ENCODE results near the gene LAMA5.

The LAMA5 gene, protein sequence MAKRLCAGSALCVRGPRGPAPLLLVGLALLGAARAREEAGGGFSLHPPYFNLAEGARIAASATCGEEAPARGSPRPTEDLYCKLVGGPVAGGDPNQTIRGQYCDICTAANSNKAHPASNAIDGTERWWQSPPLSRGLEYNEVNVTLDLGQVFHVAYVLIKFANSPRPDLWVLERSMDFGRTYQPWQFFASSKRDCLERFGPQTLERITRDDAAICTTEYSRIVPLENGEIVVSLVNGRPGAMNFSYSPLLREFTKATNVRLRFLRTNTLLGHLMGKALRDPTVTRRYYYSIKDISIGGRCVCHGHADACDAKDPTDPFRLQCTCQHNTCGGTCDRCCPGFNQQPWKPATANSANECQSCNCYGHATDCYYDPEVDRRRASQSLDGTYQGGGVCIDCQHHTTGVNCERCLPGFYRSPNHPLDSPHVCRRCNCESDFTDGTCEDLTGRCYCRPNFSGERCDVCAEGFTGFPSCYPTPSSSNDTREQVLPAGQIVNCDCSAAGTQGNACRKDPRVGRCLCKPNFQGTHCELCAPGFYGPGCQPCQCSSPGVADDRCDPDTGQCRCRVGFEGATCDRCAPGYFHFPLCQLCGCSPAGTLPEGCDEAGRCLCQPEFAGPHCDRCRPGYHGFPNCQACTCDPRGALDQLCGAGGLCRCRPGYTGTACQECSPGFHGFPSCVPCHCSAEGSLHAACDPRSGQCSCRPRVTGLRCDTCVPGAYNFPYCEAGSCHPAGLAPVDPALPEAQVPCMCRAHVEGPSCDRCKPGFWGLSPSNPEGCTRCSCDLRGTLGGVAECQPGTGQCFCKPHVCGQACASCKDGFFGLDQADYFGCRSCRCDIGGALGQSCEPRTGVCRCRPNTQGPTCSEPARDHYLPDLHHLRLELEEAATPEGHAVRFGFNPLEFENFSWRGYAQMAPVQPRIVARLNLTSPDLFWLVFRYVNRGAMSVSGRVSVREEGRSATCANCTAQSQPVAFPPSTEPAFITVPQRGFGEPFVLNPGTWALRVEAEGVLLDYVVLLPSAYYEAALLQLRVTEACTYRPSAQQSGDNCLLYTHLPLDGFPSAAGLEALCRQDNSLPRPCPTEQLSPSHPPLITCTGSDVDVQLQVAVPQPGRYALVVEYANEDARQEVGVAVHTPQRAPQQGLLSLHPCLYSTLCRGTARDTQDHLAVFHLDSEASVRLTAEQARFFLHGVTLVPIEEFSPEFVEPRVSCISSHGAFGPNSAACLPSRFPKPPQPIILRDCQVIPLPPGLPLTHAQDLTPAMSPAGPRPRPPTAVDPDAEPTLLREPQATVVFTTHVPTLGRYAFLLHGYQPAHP (N-terminal part only)

GRCh38 chr20:62367136-62367632 lies at the start of gene LAMA5:
LAMA5 (minus strand) TSS chr20:62367312; CDS start chr20:62367245, 67 bp downstream.
- DNase-seq: no peak
- in situ Hi-C loops (cut with MboI; ENCODE audit: low pct_unique_long_range_greater_than_20kb, low sequenced_read_pairs): no loop called here

DNA sequence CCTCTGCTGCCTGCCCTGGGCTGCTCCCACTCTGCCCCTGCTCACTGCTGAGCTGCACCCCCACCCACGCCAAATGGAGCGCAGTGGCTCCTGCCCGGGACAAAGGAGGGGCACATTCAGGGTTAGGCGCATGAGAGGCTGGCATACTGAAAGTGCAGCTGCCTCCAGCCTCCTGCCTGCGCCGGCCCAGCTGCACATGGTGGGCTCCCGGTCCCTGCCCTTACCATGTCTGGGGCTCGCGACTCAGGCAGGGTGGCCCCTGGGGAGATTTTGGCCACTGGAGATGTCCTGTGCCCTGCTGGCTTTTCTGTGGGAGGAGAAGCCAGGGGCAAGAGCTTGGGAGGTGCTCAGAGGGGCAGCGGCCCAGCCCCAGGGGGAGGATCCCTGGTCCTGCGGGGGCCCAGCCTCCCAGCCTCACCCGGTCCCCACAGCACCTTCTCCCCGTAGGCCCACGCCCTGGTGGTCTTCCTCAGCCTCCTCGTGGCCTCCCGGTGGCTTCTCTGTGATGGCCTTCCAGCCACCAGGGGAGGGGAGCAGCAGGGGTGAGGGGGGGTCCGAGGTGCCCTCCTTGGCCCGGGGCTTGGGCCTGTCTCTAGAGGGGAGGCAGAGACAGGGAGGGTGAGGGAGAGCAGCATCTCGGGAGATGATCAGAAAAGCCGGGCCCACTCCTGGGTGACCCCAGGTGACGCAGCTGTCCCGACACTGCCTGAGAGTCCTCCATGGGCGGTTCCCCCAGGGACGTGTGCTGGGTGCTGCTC lies 48.4 kb upstream of the LAMA5 start:
- no peak for DNase-seq
- in situ Hi-C loops (cut with MboI; ENCODE audit: low pct_unique_long_range_greater_than_20kb, low sequenced_read_pairs): no loop called here

DNA sequence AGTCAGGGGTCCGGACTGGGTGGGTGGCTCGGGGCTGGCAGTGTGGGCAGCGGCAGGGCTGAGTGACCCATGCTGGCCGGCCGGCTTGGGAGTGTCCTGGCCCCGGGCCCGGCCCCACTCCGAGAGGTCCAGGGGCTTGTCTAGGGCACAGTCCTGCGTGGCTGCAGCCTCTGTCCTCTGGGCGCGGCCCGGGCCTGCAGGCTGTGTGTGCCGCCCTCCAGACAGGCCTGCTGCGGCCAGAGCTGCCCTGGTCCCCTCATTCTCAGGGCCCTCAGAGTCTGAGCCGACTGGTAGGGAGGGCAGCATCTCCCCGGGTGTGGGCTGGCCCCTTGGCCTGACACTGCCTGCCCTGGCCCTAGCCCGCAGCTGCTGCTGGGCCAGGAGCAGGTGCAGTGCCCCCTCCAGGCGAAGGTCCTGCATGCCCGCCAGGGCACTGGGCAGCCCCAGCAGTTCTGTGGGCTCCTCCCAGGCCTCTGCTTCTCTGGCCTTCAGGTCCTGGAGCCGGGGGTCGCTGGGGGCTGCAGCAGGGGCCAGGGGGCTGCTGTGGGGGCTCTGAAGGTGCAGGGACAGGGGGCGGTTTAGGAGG lies 46.9 kb upstream of the LAMA5 start:
- in situ Hi-C loops (cut with MboI; ENCODE audit: low pct_unique_long_range_greater_than_20kb, low sequenced_read_pairs): no loop called here
- no peak for DNase-seq

GRCh38 chr20:62413025-62413570 lies 46.0 kb upstream of the LAMA5 start:
- in situ Hi-C loops (cut with MboI; ENCODE audit: low pct_unique_long_range_greater_than_20kb, low sequenced_read_pairs): no loop called here
- DNase-seq: no peak

GRCh38 chr20:62412194-62413024 lies 45.3 kb upstream of the LAMA5 start:
- DNase-seq: no peak
- in situ Hi-C loops (cut with MboI; ENCODE audit: low pct_unique_long_range_greater_than_20kb, low sequenced_read_pairs): no loop called here

GRCh38 chr20:62411479-62412193 lies 44.5 kb upstream of the LAMA5 start:
- DNase-seq: no peak
- in situ Hi-C loops (cut with MboI; ENCODE audit: low pct_unique_long_range_greater_than_20kb, low sequenced_read_pairs): no loop called here

DNA sequence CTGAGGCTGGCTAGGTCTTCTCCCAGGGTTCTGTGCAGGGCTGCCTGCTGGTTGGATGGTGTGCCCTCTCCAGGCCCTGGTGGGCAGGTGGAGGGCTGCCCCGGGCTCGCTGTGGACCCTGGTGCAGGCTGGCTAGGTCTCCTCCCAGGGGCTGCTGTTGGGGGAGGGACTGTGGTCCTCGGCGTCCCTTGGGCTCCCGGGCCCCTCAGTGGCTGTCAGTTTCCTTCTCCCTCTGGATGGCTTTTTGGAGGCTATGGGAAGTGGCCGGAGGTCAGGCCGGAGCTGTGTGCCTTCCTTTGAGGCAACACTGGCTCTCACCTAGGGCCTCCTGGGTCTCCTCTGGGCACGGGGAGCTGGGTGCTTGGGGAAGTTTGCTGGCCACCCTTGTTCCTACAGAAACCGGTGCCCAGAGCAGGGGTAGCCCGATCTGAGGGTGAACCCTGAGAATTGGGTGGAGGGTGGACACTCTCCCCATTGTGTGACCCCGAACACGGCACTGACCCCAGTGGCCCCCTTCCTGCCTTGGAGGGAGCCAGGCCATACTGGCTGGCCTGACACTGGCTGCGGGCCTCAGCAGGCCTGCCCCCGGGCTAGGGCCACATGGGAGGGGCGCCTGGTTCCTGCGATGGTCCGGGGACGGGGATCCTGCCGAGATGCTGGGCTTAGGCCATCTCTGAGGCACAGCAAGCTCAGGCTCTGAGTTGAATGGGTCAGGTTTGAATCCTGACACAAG lies 43.8 kb upstream of the LAMA5 start:
- no peak for DNase-seq
- in situ Hi-C loops (cut with MboI; ENCODE audit: low pct_unique_long_range_greater_than_20kb, low sequenced_read_pairs): no loop called here

DNA sequence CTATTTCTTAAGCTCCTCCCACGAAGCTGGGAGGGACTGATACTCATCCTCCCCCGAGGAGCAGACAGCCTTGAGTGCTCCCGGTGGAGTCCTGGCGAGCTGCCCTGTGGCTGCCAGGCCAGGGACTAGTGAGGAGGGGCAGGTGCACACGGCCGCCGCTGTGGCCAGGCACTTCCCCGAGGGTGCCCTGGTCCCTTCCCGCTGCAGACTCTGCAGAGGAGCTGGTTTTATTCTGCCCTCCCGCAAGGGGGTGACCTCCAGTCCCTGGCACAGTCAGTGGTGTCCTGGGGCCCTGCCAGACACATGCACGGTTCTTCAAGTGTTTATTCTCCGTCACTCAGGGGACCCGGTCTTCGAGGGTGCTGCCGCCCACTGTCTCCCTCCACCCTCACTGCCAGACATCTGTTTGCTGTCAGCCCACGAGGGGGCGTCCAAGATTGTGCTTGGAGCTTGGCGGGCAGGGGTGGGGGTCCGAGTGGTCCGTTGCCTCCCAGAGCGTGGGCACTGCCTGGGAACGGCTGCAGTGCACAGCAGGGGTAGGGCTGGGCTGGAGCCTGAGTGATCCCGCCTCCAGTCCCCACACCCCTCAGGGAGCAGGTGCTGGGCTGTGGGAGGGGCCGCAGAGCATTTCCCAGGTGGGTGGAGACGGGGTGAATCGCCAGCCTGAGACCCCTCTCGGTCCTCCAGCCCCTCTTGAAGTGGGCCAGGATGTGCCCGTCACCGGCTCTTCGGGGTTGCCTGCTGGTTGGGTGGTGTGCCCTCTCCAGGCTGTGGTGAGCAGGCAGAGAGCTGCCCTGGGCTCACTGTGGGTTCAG lies 43.0 kb upstream of the LAMA5 start:
- in situ Hi-C loops (cut with MboI; ENCODE audit: low pct_unique_long_range_greater_than_20kb, low sequenced_read_pairs): no loop called here
- peak; percentile 56 for DNase-seq

- DNase-seq: no peak
- in situ Hi-C loops (cut with MboI; ENCODE audit: low pct_unique_long_range_greater_than_20kb, low sequenced_read_pairs): no loop called here
Measured at GRCh38 chr20:62409086-62409853, 42.2 kb upstream of the LAMA5 start.

GRCh38 chr20:62408640-62409039 lies 41.5 kb upstream of the LAMA5 start:
- in situ Hi-C loops (cut with MboI; ENCODE audit: low pct_unique_long_range_greater_than_20kb, low sequenced_read_pairs): no loop called here
- DNase-seq: no peak

- in situ Hi-C loops (cut with MboI; ENCODE audit: low pct_unique_long_range_greater_than_20kb, low sequenced_read_pairs): no loop called here
- no peak for DNase-seq
Measured at GRCh38 chr20:62408055-62408454, 40.9 kb upstream of the LAMA5 start.

DNA sequence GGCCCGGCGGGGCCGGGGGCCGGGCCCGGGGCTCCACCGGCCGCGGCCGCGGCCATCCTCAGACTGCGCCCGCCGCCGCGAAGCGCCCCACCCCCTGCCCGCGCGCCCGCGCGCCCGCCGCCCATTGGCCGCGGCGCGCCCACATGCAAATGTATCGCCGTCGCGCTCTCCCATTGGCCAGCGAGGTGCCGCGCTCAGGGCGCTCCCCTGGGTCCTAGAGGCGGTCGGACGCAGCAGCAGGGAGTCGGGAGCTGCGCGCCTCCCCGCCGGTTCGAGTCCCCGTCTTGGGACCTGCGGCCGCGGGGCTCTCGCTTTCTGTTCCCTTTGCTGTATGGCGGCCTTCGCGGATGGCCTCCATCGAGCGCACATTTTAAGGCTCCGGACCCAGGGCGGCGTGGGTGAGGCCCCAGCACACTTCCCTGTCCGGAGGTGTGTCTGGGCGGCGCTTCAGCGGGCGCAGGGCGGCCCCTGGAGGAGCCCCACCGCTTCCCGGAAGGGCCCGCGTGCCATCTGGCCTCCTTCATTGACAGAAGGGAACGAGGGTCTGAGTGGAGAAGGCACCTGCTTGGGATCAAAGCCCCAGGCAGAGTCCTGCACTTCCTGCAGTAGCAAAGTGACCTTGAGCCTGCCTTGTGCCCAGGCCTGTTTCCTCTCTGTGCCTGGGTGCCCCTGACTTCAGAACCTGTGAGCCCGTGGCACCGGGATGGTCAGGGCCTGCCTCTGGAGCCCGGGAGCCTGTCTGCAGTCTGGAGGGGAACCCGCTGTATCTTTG lies 40.3 kb upstream of the LAMA5 start, which contains the start of gene CABLES2:
Gene CABLES2 (minus strand): TSS at position 65 of the 772 bp plus-strand sequence. CDS start 9 bp downstream, at position 56.
- in situ Hi-C loops (cut with MboI; ENCODE audit: low pct_unique_long_range_greater_than_20kb, low sequenced_read_pairs): no loop called here
- DNase-seq: peak; percentile 92

- in situ Hi-C loops (cut with MboI; ENCODE audit: low pct_unique_long_range_greater_than_20kb, low sequenced_read_pairs): no loop called here
- no peak for DNase-seq
Measured at GRCh38 chr20:62406635-62407176, 39.6 kb upstream of the LAMA5 start.
